GM10847 (cell line): ENCODE results near the gene ZPR1.

Experiments used
- POLR2A ChIP-seq: IDR thresholded peaks from 2 replicates; pipeline ENCODE4 v1.6.1; 2011; ENCODE audit not compliant: insufficient read length; ENCODE audit errors: extremely low read depth

The ZPR1 gene

DNA sequence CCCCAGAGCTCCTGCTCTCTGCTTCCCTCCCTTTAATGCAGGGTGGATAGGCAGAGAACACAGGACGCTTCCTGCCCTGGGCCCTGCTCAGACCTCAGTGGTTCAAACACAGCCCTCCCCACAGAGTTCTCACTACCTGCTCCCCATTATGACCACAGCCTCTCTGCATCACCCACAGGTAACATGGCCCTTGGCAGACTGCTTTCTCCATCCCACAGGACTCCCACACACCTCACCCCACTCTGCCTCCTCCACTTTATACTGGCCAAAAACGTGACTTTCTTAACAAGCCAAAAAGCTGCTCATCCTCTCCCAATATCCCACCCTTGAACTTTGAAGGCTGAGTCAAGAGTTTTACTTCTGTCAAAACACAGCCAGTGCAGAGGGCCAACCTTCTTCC lies 48.8 kb downstream of the ZPR1 start:
- TF ChIP-seq POLR2A: no peak

DNA sequence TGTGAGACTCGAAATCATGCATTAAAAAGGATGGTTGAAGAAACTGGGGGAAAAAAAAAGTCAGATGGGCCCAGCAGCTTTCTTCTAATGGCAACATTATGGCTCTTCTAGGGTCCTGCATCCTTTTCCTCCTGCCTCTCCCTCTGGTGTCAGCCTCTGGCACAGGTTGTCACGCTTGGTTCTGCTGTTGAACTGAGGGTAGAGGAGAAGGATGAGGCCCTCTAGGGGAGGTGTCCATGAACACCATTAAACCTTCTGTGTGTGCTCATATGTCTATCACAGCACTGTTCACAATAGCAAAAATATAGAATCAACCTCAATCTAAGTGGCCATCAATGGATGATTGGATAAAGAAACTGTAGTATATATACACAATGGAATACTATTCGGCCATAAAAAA lies 51.1 kb downstream of the ZPR1 start:
- no peak for TF ChIP-seq POLR2A

DNA sequence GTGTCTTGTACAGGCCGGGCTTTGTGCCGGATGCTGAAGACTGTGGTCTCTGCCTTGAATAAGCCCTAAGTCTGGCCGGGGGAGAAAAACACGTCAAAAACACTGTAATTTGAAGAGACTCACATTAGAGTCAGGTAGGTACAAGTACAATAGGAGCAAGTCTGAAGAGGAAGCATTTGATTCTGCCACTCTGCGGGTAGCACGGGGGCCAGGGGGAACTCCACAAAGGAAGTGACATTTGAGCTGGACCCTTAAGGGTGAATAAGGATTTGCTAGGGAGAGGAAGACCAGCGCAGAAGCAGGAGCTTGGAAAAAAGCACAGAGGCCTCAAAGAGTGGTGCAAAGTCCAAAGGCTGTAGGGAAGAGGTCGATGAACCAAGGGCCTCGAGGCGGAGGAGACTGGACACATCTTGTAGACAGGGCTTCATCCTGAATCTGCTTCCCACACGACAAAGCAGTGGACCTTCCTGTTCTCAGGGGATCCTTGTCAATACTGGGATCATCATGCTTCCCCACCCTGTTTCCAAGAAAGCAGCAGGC lies 53.8 kb downstream of the ZPR1 start:
- no peak for TF ChIP-seq POLR2A

DNA sequence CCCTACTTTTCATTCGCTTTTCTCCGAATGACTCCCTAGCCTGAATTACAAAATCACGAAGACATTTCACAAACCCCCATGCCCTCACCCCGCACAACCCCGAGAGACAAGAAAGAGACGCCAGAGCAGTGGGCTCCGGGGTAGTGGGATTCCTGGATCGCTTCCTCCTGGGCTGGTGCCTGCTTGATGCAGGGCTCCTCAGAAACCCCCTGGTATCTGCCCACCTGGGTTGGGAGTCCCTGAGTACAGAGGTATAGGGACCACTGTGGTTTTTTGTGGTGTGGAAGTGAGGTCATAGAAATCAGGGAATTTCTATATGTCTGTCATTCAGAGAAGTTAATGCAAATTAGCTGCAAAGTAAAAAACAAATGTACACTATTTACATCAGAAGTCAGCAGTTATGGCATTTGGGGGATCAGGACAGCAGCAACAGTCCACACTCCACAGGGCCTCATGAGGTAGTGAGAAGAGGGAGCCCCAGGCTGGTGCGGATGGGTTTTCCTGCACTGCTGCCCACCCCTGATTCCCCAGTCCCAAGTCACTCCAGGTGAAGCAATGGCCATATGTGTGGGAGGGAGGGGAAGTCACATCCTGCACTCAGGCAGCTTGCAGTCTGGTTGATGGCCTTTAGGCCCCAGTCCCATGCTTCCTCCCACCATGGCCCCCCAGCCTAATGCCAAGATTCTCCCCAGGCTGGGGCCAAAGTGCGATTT lies 54.6 kb downstream of the ZPR1 start:
- TF ChIP-seq POLR2A: no peak

DNA sequence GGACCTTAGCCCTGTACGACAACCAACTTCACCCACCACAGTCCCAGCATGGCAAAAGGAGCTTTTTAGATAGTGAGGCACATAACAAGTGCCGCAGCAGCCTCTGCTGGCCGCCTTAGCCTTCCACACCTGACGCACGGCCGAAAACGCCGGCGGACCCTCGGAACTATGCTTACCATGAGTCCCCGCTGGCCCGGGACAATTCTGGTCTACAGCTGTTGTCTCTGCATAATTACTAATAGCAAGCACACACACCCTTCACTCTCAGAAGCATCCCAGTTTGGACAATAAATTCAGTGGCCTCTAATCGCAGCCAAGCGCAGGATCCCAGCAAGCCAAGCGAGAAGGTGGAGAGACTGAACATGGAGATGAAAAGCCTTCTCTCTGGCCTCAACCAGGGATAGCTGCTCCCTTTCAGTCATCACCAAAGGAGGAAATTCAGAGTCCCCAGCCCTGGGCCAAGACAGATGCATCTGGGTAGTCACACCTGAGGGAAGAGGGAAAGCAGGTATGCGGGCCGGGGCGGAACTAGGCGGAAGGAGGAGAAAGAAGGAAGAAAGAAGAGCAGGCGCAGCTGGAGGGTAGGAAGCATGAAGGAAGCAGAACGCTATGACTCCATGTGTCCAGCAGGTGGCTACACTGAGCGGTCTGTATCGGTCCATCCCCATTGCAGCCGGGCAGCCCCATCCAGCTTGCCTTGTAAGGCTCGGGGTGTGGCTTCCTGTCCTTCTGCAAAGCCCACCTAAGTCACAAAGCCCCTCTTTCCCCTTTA lies 55.4 kb downstream of the ZPR1 start:
- TF ChIP-seq POLR2A: no peak

DNA sequence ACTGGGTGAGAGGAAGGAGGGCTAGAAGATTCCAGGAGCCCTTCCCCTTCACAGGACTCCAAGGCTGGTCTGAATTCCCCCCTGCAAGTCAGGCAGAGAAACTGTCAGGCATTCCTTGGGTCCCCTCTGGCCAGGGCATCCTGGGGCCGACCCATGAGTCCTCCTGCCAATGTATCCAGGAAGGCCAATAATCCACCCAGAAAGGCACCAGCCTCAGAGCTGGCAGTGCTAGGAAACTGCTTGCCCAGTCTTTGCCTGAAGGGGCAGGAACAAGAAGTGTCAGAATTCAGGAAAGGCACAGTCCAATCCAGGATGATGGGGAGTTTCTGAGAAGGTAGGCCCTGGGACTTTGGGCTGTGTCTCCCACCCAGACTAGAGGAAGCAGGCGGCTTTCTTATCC lies 56.0 kb downstream of the ZPR1 start:
- TF ChIP-seq POLR2A: no peak

DNA sequence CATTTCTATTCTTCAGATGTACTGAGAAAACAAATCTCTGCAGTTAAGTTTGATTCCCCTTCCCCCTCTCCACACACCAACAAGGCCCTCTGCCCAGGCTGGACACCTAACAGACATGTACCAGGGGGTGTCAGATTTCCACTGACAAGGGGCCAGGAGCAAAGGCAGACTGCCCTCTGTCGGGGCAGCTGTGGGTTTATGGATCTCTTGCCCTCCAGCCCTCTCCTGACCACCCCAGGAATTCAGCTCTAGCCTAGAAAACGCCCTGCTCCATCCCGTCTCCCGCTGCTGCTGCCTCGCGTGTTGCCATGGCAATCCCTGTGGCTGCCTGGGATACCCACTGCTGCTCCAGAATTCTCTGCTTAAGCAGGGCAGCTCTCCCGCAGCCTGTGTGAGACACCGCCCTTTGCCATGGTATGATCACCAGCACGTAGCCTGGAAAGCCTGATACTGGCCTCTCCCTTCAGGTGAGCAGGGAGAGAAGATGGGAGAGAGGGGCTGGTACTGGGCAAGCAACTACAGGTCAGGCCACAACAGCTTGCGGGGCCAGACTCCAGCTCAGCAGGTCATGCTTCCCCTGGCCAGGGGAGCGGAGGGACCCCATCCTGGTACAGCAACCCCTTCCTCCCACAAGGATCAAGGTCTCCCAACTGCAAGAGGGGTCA lies 56.6 kb downstream of the ZPR1 start:
- TF ChIP-seq POLR2A: no peak

DNA sequence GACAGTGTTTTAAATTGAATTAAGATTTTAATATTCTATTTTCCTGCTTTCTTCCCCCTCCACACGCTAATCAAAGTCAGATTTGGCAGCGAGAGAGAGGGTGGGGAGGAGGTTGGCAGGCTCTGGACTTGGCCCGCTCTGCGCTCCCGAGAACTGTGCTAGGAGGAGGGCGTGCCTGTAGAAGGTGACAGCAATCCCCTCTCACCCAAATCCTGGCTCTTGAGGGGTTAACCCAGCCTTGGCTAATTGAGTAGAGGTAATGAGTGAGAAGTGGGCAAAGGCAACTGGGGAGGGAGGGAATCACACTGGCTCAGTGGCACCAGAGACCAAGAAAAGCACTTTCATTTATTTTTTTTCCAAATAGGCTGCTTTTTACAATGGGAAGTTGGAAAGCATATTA lies 57.2 kb downstream of the ZPR1 start:
- no peak for TF ChIP-seq POLR2A

DNA sequence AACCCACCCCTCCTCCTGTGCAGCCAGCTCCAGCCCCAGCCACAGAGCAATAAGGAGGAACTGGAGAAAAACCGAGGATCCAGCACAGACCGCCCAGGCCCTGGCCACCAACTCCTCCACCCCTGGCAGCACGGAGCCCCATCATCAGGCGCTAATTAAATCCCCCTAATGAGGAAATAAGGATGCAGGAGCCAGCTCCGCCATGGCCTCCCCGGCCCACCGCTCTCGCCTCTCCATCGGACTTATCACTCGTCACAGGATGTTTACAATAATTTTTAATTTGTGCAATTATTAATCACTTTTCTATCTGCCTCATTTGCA lies 57.6 kb downstream of the ZPR1 start:
- no peak for TF ChIP-seq POLR2A

DNA sequence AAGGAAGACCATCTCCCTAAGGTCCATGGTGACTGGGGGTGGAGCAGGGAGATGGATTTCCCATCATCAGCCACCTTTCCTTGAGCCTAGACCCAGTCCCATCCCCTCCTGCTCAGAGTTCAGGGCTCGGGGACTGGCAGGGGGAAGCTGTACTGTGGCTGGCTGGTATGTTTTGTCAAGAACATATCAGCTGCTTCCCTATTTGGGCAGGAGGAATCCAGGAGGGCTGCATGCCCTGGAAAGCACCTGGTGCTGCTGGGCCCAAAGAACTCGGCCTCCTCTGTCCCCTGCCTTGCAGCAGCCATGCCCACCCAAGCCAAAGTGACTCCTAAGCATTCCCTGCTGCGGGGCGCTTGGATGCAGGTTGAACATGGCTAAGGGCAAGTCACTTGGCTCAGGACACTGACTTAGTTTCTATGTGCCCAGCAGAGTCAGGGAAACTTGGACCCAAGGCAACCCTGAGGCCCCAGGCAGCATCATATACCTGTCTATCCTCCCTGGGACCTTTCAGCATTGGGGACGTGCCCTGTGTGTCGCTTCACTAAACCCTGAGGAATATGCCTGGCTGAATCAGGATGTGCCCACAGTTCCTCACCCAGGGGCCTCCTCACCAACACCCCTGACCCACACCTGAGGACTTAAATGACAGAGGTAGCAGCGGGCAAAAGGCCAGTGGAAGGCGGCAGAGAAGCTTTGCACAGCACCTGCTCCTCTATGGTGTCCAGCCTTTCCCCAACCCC lies 58.2 kb downstream of the ZPR1 start:
- no peak for TF ChIP-seq POLR2A

DNA sequence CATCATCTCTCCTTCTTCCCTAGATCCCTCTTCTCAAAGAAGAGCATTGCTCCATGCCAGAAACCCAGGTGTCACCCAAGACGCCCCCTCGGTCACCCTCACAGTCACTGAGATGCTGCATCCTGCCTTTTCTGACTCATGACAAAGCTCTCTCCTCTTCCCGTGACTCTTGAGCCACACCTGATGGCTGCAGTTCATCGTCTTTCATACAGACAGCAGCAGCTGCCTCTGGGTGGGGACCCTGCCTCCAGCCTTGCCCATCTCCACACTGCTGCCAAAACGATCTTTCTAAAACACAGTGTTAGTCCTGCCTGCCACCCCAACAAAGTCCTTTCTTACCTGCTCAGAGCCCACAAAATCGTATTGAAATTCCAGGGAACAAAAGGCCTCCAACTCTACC lies 59.8 kb downstream of the ZPR1 start:
- no peak for TF ChIP-seq POLR2A

DNA sequence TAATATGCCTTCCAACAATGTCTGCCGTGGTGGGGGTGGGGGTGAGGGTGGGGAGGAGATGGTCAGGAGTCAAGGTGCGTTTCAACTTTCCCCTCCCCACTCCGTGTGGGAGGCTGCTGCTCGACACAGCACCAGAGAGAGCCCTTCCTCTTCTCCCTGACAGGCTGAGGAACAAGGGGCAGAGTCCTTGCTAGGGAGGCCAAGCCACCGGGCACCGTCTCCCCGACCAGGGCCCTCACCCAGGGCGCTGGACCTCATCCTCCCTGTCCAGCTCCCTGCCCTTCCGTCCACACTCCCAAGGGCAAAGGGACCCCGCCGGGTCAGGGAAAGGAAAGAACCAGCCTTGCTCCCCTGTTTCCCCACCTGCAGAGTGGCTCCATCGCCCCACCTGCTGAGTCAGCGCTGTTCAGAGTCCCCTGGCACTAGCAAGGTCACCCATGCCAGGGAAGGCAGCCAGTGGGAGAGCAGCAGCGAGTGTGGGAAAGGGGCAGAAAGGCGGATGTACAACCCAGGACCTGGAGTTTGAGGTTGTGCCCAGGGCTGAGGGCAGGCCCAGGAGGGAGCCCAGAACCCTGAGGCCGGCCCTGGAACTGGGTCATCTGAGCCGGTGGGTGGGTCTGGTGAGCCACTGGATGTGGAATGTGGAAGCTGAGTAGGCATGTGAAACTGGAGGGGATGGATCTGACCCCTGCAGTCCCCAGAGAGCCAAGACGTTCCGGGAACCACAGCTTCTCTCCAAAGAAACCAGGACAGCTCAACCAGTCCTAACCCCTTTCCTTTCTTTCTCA lies 62.2 kb downstream of the ZPR1 start:
- no peak for TF ChIP-seq POLR2A

DNA sequence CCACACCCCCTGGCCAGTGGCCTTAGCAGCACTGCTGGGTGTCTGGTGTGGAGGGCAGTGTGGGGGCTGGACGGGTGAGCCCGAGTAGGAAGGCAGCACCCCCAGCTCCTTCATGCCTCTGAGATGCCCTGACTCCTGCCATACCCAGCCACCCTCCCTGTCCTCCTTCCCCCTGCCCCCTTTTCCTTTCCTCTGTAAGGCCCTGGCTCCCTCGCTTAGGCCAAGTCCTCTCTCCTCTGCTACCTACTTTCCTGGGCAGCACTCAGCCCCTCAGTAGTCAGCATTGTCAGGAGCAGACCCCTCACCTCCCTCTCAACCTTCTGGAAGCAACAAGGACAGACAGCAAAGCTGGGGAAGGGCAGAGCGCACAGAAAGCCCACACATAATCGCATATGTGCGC lies 63.0 kb downstream of the ZPR1 start:
- TF ChIP-seq POLR2A: no peak
